NCI-H1105 (cell line): Measurements from ENCODE around the gene PPAT.
"Not testable (repeated sequence)": the region's sequence is repeated elsewhere in the genome, so short reads cannot be mapped to it uniquely, and the experiment has no call there.

Experiments
- DNase-seq: peaks from one replicate; lab custom pipeline; 2025; lab: John Stamatoyannopoulos, UW

PPAT gene

GRCh38 chr4:56375458-56375857 is 60.0 kb downstream of the PPAT start:
- no peak for DNase-seq

GRCh38 chr4:56374956-56375355 is 60.5 kb downstream of the PPAT start:
- DNase-seq, result no peak

- no peak for DNase-seq
Observed at GRCh38 chr4:56372774-56373173, 62.6 kb downstream of the PPAT start.

GRCh38 chr4:56371426-56372220 is 63.8 kb downstream of the PPAT start:
- DNase-seq, result no peak

- no peak for DNase-seq
Observed at GRCh38 chr4:56370377-56370776, 65.0 kb downstream of the PPAT start.

GRCh38 chr4:56362981-56363380 is 72.4 kb downstream of the PPAT start:
- DNase-seq, result not testable (repeated sequence)

- DNase-seq, result no peak
Observed at GRCh38 chr4:56360071-56360470, 75.3 kb downstream of the PPAT start.

GRCh38 chr4:56356650-56357049 is 78.8 kb downstream of the PPAT start:
- no peak for DNase-seq

GRCh38 chr4:56348576-56348975 is 86.8 kb downstream of the PPAT start:
- no peak for DNase-seq

GRCh38 chr4:56345458-56345857 is 90.0 kb downstream of the PPAT start:
- DNase-seq, result no peak
